Measurements from ENCODE around the gene NOXO1. TPM values are rescaled to one million over a fixed set of nuclear protein-coding genes. Genes with fewer than 3 reads are reported as not detected.

The NOXO1 gene, protein sequence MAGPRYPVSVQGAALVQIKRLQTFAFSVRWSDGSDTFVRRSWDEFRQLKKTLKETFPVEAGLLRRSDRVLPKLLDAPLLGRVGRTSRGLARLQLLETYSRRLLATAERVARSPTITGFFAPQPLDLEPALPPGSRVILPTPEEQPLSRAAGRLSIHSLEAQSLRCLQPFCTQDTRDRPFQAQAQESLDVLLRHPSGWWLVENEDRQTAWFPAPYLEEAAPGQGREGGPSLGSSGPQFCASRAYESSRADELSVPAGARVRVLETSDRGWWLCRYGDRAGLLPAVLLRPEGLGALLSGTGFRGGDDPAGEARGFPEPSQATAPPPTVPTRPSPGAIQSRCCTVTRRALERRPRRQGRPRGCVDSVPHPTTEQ
- not detected for total RNA-seq
- 0.16 TPM for polyA plus RNA-seq

- no peak within 1 kb of the TSS for H3K27ac ChIP-seq (ENCODE audit: low read depth)
- DNase-seq (ENCODE audit: extremely low spot score): no peak
- H3K36me3 ChIP-seq (ENCODE audit: insufficient read depth): peaks cover 5% of the 10 kb centered on the region
- no peak within 1 kb of the TSS for H3K4me3 ChIP-seq (ENCODE audit: low read depth, low read length)
- no peaks in the 10 kb centered on the region for H3K4me1 ChIP-seq (ENCODE audit: insufficient read depth)
- WGBS: 28% methylated on average over 6 of the region's 6 CpGs
These were observed at the start of gene NOXO1 for GRCh38 chr16:1981398-1981836. Gene NOXO1 (minus strand): TSS chr16:1981469. CDS start chr16:1981179, 290 bp downstream.

- no peak for DNase-seq (ENCODE audit: extremely low spot score)
- Histone ChIP-seq H3K36me3 (ENCODE audit: insufficient read depth) (no peaks in the 10 kb centered on the region), H3K4me1 (ENCODE audit: insufficient read depth) (peaks cover 2% of the 10 kb centered on the region), H3K4me3 (ENCODE audit: low read depth, low read length) (no peak overlapping the region), H3K27ac (ENCODE audit: low read depth) (no peak overlapping the region)
- WGBS: 87% methylated on average over 11 of the region's 11 CpGs
These were observed 48.8 kb upstream of the NOXO1 start for GRCh38 chr16:2030036-2030435.

- H3K4me3 ChIP-seq (ENCODE audit: low read depth, low read length): no peak overlapping the region
- peaks cover 2% of the 10 kb centered on the region for H3K4me1 ChIP-seq (ENCODE audit: insufficient read depth)
- H3K36me3 ChIP-seq (ENCODE audit: insufficient read depth): no peaks in the 10 kb centered on the region
- WGBS: 69% methylated on average over 22 of the region's 22 CpGs
- no peak overlapping the region for H3K27ac ChIP-seq (ENCODE audit: low read depth)
- no peak for DNase-seq (ENCODE audit: extremely low spot score)
These were observed 48.1 kb upstream of the NOXO1 start for GRCh38 chr16:2029350-2029749.

DNA sequence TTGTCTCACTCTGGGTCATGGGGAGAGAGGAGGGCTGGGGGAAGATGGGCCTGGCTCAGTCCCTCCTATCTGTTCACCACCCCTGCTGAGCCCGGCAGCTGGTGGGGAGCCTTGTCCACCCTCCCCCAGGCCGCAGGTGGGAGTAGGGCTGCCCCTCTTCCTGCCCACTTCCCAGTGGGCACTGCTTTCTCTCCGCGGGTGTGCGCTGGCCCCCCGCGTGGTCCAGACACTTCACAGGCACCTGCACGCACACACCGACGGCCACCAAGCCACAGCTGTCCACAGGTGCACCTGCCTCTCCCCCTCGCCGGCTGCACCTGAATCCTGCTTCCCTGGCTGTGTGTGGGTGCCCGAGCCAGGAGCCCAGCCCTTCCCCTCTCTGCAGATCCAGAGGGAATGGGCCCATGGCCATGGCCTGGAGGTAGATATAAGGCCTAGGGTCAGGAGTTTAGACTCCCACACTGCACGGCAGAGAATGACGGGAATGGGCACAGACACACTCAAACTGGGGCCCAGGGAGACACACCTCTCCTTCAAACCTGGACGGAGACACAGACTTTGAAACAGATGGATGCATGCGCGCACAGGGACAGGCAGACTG lies 47.5 kb upstream of the NOXO1 start:
- 72% methylated on average over 18 of the region's 18 CpGs for WGBS
- no peak for DNase-seq (ENCODE audit: extremely low spot score)
- H3K36me3 ChIP-seq (ENCODE audit: insufficient read depth): no peaks in the 10 kb centered on the region
- H3K4me3 ChIP-seq (ENCODE audit: low read depth, low read length): peak overlapping the region; percentile 82
- H3K4me1 ChIP-seq (ENCODE audit: insufficient read depth): peaks cover 2% of the 10 kb centered on the region
- H3K27ac ChIP-seq (ENCODE audit: low read depth): no peak overlapping the region

GRCh38 chr16:2028146-2028545 lies 46.9 kb upstream of the NOXO1 start:
- Histone ChIP-seq H3K27ac (ENCODE audit: low read depth) (no peak overlapping the region), H3K4me3 (ENCODE audit: low read depth, low read length) (peak overlapping the region; percentile 82), H3K36me3 (ENCODE audit: insufficient read depth) (no peaks in the 10 kb centered on the region), H3K4me1 (ENCODE audit: insufficient read depth) (peaks cover 2% of the 10 kb centered on the region)
- 59% methylated on average over 3 of the region's 3 CpGs for WGBS
- no peak for DNase-seq (ENCODE audit: extremely low spot score)

GRCh38 chr16:2027024-2028010 lies 46.0 kb upstream of the NOXO1 start:
- DNase-seq (ENCODE audit: extremely low spot score): no peak
- peaks cover under 1% of the 10 kb centered on the region for H3K4me1 ChIP-seq (ENCODE audit: insufficient read depth)
- no peaks in the 10 kb centered on the region for H3K36me3 ChIP-seq (ENCODE audit: insufficient read depth)
- WGBS: 5% methylated on average over 76 of the region's 76 CpGs
- H3K27ac ChIP-seq (ENCODE audit: low read depth): peak overlapping the region; percentile 41
- peak overlapping the region; percentile 82 for H3K4me3 ChIP-seq (ENCODE audit: low read depth, low read length)

- no peak for DNase-seq (ENCODE audit: extremely low spot score)
- Histone ChIP-seq H3K4me1 (ENCODE audit: insufficient read depth) (no peaks in the 10 kb centered on the region), H3K4me3 (ENCODE audit: low read depth, low read length) (peak within 1 kb of the TSS; percentile 82), H3K36me3 (ENCODE audit: insufficient read depth) (no peaks in the 10 kb centered on the region), H3K27ac (ENCODE audit: low read depth) (peak within 1 kb of the TSS; percentile 67)
- WGBS: 8% methylated on average over 58 of the region's 59 CpGs
These were observed 45.3 kb upstream of the NOXO1 start, which contains the start of gene NHERF2 for GRCh38 chr16:2026461-2027023. Gene NHERF2 (plus strand): TSS chr16:2026902. CDS start chr16:2027006, 104 bp downstream.

DNA sequence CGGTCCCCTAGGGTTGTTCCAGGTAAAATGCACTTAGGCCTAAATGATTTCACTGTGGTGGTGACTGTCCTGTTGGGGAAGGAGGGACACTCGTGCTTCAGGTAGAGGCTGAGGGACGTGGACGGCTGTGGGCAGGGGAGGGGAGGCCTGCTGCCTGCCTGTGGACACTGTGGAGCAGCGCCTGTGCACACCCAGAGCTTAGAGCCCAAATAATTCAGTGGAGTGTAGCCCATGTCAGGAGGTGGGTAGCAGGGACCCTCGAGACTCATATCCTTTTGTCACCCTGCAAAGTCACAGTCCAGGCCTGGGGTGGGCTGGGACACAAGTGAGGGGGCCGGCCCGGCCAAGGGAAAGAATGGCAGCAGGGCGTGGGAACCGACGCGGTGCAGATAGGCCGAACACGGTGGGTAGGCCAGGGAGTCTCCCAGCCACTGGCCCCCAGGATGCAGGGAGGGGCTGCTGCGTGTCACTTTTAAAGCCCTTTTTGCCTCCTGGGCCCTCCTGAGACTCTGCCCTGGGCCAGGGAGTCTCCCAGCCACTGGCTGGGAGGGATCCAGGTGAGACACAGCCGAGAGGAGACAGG lies 44.7 kb upstream of the NOXO1 start:
- 84% methylated on average over 16 of the region's 16 CpGs for WGBS
- H3K36me3 ChIP-seq (ENCODE audit: insufficient read depth): no peaks in the 10 kb centered on the region
- peak overlapping the region; percentile 67 for H3K27ac ChIP-seq (ENCODE audit: low read depth)
- H3K4me3 ChIP-seq (ENCODE audit: low read depth, low read length): peak overlapping the region; percentile 82
- H3K4me1 ChIP-seq (ENCODE audit: insufficient read depth): no peaks in the 10 kb centered on the region
- no peak for DNase-seq (ENCODE audit: extremely low spot score)

- DNase-seq (ENCODE audit: extremely low spot score): no peak
- 93% methylated on average over 14 of the region's 14 CpGs for WGBS
- Histone ChIP-seq H3K36me3 (ENCODE audit: insufficient read depth) (no peaks in the 10 kb centered on the region), H3K27ac (ENCODE audit: low read depth) (no peak overlapping the region), H3K4me3 (ENCODE audit: low read depth, low read length) (no peak overlapping the region), H3K4me1 (ENCODE audit: insufficient read depth) (no peaks in the 10 kb centered on the region)
These were observed 44.0 kb upstream of the NOXO1 start for GRCh38 chr16:2025251-2025650.

DNA sequence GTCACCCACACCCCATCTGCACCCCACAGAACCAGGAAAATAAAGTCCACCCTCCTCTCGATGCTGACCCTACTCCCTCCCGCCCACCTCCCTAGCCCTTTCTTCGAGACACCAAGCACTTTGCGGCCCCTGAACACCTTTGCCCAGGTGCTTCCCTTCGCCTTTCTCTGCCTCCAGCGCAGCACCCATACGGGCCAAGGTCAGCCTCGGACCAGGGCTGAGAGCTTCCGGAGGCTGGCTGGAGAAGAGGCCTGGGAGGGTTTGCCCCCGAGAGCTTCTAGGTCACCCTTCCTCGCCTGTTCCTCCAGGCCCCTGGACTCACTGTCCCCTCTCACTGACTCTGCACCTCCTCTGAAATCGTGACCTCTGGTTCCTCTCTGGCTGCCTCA lies 42.8 kb upstream of the NOXO1 start:
- DNase-seq (ENCODE audit: extremely low spot score): no peak
- H3K4me3 ChIP-seq (ENCODE audit: low read depth, low read length): no peak overlapping the region
- H3K36me3 ChIP-seq (ENCODE audit: insufficient read depth): no peaks in the 10 kb centered on the region
- no peaks in the 10 kb centered on the region for H3K4me1 ChIP-seq (ENCODE audit: insufficient read depth)
- peak overlapping the region; percentile 46 for H3K27ac ChIP-seq (ENCODE audit: low read depth)
- 91% methylated on average over 12 of the region's 12 CpGs for WGBS

DNA sequence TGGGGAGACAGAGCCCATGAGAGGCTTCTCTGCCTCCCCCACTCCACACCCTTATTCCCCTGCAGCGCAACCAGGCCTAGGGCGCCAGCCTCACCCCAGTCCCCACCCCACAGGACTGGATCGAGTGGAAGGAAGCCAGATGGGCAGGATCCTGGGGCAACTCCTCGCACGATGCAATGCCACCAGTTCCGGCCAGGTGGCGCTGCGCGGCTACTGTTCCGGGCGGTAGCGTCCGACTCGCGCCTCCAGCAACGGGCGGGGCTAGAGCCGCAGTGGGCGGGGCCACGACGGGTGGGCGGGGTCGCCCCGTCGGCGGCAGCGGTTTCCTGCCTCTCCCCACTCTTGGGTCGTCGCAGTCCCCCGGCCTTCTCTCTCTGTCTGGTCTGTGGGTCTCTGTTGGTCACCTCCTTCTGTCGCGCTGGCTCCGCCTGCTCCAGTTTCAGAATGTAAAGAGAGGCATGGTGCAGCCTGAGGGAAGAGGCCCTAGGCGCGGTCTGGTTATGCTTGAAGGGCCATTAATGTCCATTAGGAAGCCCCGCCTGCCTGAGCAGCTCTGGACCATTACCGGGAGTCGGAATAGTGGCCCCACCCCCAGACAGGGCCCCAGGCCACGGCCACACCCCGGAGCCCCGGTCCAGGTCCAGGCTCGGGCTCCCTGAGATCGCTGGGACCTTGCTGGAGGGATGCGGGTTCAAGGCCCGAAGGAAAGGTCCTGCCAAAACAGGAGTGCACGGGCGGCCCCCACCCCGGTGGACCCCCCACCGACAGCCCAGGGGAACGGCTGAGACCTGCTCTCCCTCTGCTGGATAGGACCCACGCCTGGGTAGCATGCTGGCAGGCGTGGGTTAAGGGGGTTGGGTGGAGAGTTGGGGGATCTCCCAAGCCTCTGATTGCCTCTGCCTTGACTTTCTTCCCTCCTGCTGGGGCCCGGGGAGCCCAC lies 42.1 kb upstream of the NOXO1 start:
- H3K36me3 ChIP-seq (ENCODE audit: insufficient read depth): no peaks in the 10 kb centered on the region

GRCh38 chr16:2022723-2023091 lies 41.4 kb upstream of the NOXO1 start:
- Histone ChIP-seq H3K27ac (ENCODE audit: low read depth) (no peak overlapping the region), H3K4me3 (ENCODE audit: low read depth, low read length) (no peak overlapping the region), H3K36me3 (ENCODE audit: insufficient read depth) (no peaks in the 10 kb centered on the region), H3K4me1 (ENCODE audit: insufficient read depth) (no peaks in the 10 kb centered on the region)
- no peak for DNase-seq (ENCODE audit: extremely low spot score)
- 2% methylated on average over 14 of the region's 14 CpGs for WGBS

More for the DNA sequence above, 42.1 kb upstream of the NOXO1 start:
- H3K4me1 ChIP-seq (ENCODE audit: insufficient read depth): no peaks in the 10 kb centered on the region
- peak; percentile 70 for DNase-seq (ENCODE audit: extremely low spot score)
- H3K27ac ChIP-seq (ENCODE audit: low read depth): peak overlapping the region; percentile 46
- H3K4me3 ChIP-seq (ENCODE audit: low read depth, low read length): no peak overlapping the region
- 11% methylated on average over 53 of the region's 53 CpGs for WGBS

All from urinary bladder (tissue), 4 donors.